Measurements from ENCODE around the gene F10. TPM values are rescaled to one million over a fixed set of nuclear protein-coding genes. Genes with fewer than 3 reads are reported as not detected.
"Not testable (repeated sequence)": the region's sequence is repeated elsewhere in the genome, so short reads cannot be mapped to it uniquely, and the experiment has no call there.

The F10 gene
- total and polyA plus RNA-seq, 10 donors: 1.6 to 6.4 (median 2.9) TPM

- peaks cover 0 to 35% (median 0%) of the 10 kb centered on the region in 6 donors for H3K36me3 ChIP-seq
- no peak for TF ChIP-seq POLR2AphosphoS5 (IDR thresholded peaks at IDR 0.05)
- no peak for TF ChIP-seq POLR2A (IDR thresholded peaks at IDR 0.05)
- no peak for TF ChIP-seq CTCF (IDR thresholded peaks at IDR 0.05 in 8 of 11, conservative IDR thresholded peaks at IDR 0.05 in 3 of 11)
- H3K9me3 ChIP-seq: no peaks in the 10 kb centered on the region
- H3K4me3 ChIP-seq: no peak overlapping the region
- no peaks in the 10 kb centered on the region for H3K27me3 ChIP-seq (replicated peaks in 1 of 7)
- DNase-seq: peak; percentile 54
- peaks cover 0 to 14% (median 3%) of the 10 kb centered on the region in 6 donors for H3K4me1 ChIP-seq
- no peak overlapping the region for H3K27ac ChIP-seq
- intact Hi-C loops (cut with DNase I; ENCODE audit: low total_unique reads): no loop called here
- 74 to 81% (median 79%) methylated on average over 27 of the region's 27 CpGs for WGBS, 5 donors
These were observed 43.5 kb upstream of the F10 start for GRCh38 chr13:113078902-113079780.

- H3K27me3 ChIP-seq (replicated peaks in 1 of 7); H3K4me3 ChIP-seq; H3K9me3 ChIP-seq; intact Hi-C loops (cut with DNase I; ENCODE audit: low total_unique reads); DNase-seq; H3K27ac ChIP-seq: not testable (repeated sequence)
- WGBS, 5 donors: 63 to 77% (median 70%) methylated on average over 6 to 9 of the region's 9 CpGs
- H3K4me1 ChIP-seq: peaks cover 0 to 14% (median 3%) of the 10 kb centered on the region in 6 donors
- peaks cover 0 to 30% (median 0%) of the 10 kb centered on the region in 6 donors for H3K36me3 ChIP-seq
These were observed 42.9 kb upstream of the F10 start for GRCh38 chr13:113079781-113080080.

DNA sequence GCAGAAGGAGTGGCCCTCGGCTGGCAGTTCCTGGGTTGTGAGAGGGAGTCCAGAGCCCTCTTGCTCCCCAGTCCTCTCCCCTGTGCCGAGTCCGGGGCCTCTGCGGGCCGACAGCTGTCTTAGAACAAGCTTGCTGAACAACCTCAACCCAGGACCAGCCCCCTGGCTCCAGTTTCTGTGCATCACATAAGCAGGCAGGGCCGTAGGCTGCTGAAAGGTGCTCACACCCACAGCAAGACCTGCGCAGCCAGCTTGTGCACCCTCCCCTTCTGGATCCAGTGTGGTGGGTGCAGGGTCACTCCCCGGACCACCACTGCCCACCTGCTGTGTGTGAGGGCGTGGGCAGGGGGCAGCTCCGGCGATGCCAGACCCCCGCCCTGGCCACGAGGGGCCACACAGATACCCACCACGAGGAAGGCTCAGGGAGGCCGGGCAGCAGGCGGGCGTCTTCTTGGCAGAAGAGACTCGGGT lies 42.2 kb upstream of the F10 start:
- peak; percentile 67 for DNase-seq
- Histone ChIP-seq H3K9me3 (no peaks in the 10 kb centered on the region), H3K27me3 (replicated peaks in 1 of 7) (no peaks in the 10 kb centered on the region), H3K27ac (no peak overlapping the region), H3K4me3 (no peak overlapping the region), H3K4me1 (peaks cover 0 to 14% (median 3%) of the 10 kb centered on the region in 6 donors), H3K36me3 (peaks cover 0 to 24% (median 0%) of the 10 kb centered on the region in 6 donors)
- no peak for TF ChIP-seq POLR2AphosphoS5 (IDR thresholded peaks at IDR 0.05)
- TF ChIP-seq POLR2A (IDR thresholded peaks at IDR 0.05): no peak
- no peak for TF ChIP-seq CTCF (IDR thresholded peaks at IDR 0.05 in 8 of 11, conservative IDR thresholded peaks at IDR 0.05 in 3 of 11)
- intact Hi-C loops (cut with DNase I; ENCODE audit: low total_unique reads): no loop called here
- WGBS, 5 donors: 74 to 91% (median 87%) methylated on average over 11 to 18 of the region's 18 CpGs

DNA sequence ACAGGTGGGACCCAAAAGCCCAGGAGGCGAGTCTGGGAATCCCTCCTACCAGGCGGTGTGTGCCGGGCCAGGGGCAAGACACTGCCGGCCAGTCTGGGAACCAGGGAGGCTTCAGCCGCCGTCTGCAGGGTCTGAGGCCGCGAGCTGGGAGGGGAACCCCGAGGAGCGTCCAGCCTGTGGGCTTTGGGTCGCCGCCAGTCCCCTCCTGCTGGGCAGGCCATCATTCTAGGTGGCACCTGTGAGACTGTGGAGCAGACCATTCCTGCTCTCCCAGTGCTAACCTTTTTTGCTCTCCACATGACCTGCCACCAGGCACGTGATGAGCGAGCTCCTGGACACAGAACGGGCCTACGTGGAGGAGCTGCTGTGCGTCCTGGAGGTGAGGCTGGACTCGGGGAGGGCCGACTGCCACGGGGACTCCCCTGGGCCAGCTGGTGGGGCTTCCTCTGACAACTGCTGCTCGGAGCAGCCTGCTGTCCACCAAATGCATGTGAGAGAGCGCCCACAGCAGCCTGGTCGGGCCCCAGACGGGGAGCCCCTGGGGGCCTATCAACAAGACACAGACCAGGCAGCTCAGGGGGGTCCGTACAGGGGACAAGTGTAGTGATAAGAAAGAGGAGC lies 41.6 kb upstream of the F10 start:
- TF ChIP-seq CTCF (IDR thresholded peaks at IDR 0.05 in 8 of 11, conservative IDR thresholded peaks at IDR 0.05 in 3 of 11): no peak
- intact Hi-C loops (cut with DNase I; ENCODE audit: low total_unique reads): no loop called here
- Histone ChIP-seq H3K27ac (no peak overlapping the region), H3K4me3 (no peak overlapping the region), H3K27me3 (replicated peaks in 1 of 7) (no peaks in the 10 kb centered on the region), H3K36me3 (peaks cover 0 to 17% (median 0%) of the 10 kb centered on the region in 6 donors), H3K4me1 (peaks cover 0 to 14% (median 3%) of the 10 kb centered on the region in 6 donors), H3K9me3 (no peaks in the 10 kb centered on the region)
- WGBS, 5 donors: 80 to 92% (median 89%) methylated on average over 16 to 25 of the region's 25 CpGs
- peak; percentile 67 for DNase-seq
